Urinary bladder (tissue), 4 donors: ENCODE results near the gene KDM6A. TPM values are rescaled to one million over a fixed set of nuclear protein-coding genes. Genes with fewer than 3 reads are reported as not detected.
"Not testable (repeated sequence)": the region's sequence is repeated elsewhere in the genome, so short reads cannot be mapped to it uniquely, and the experiment has no call there.

Experiments used
- DNase-seq: peaks from one replicate; pipeline ENCODE4 v3.0.0-alpha.2; 2015; ENCODE audit errors: extremely low spot score
- H3K27ac ChIP-seq: one replicate; pipeline ENCODE4 v1.5.1; 2013; ENCODE audit warnings: low read depth, mild to moderate bottlenecking, moderate library complexity
- H3K36me3 ChIP-seq: one replicate; pipeline ENCODE4 v1.6.1; 2013; ENCODE audit warnings: mild to moderate bottlenecking, moderate library complexity; ENCODE audit not compliant: insufficient read depth
- H3K4me1 ChIP-seq: one replicate; pipeline ENCODE4 v1.6.1; 2013; ENCODE audit warnings: mild to moderate bottlenecking, moderate library complexity; ENCODE audit not compliant: insufficient read depth
- H3K4me3 ChIP-seq: one replicate; pipeline ENCODE4 v1.5.1; 2013; ENCODE audit warnings: low read depth, low read length
- whole genome bisulfite sequencing: extraction: QIAGEN DNeasy Blood & Tissue Kit; methylation state at CpG from one replicate; pipeline ENCODE4 v1.1.7; 2013; 5-methylcytosine and 5-hydroxymethylcytosine counted together
- polyA plus RNA-seq: library from polyadenylated mRNA; stranded (reverse); fragments of 200-250 nt; gene quantifications from one replicate; pipeline ENCODE4 v1.2.3, GENCODE V29; 2013
- total RNA-seq: library from RNA; depleted of rRNA; stranded (reverse); fragments of >200 nt; gene quantifications from one replicate; pipeline ENCODE4 v1.2.3, GENCODE V29; 2014
- donor health status: healthy with polysubstance abuse.
- donor health status: healthy.

The KDM6A gene
- total and polyA plus RNA-seq, 2 donors: 9.9 to 119 TPM

- no peaks in the 10 kb centered on the region for H3K36me3 ChIP-seq
- 80% methylated on average over 2 of the region's 2 CpGs for WGBS
- H3K4me1 ChIP-seq: no peaks in the 10 kb centered on the region
- H3K27ac ChIP-seq: no peak overlapping the region
- H3K4me3 ChIP-seq: no peak overlapping the region
- no peak for DNase-seq
Measured at GRCh38 chrX:44948406-44948805, 75.4 kb downstream of the KDM6A start.

- no peak overlapping the region for H3K27ac ChIP-seq
- WGBS: 55% methylated on average over 8 of the region's 8 CpGs
Measured at GRCh38 chrX:44949125-44949524, 76.1 kb downstream of the KDM6A start.

GRCh38 chrX:44950471-44951366 lies 77.7 kb downstream of the KDM6A start:
- not testable (repeated sequence) for DNase-seq, H3K4me1 ChIP-seq, H3K4me3 ChIP-seq, H3K36me3 ChIP-seq, H3K27ac ChIP-seq
- WGBS: 19% methylated on average over 9 of the region's 9 CpGs

More at GRCh38 chrX:44949125-44949524, 76.1 kb downstream of the KDM6A start:
- H3K4me3 ChIP-seq: no peak overlapping the region
- DNase-seq: no peak
- no peaks in the 10 kb centered on the region for H3K4me1 ChIP-seq
- no peaks in the 10 kb centered on the region for H3K36me3 ChIP-seq

GRCh38 chrX:44951572-44952067 lies 78.6 kb downstream of the KDM6A start:
- Histone ChIP-seq H3K27ac (no peak overlapping the region), H3K4me3 (no peak overlapping the region), H3K4me1 (peaks cover 2% of the 10 kb centered on the region), H3K36me3 (no peaks in the 10 kb centered on the region)
- no peak for DNase-seq
- 54% methylated on average over 2 of the region's 2 CpGs for WGBS

- Histone ChIP-seq H3K36me3 (no peaks in the 10 kb centered on the region), H3K4me3 (no peak overlapping the region), H3K4me1 (peaks cover 2% of the 10 kb centered on the region), H3K27ac (no peak overlapping the region)
- no peak for DNase-seq
- WGBS: 96% methylated on average over 19 of the region's 19 CpGs
Measured at GRCh38 chrX:44952329-44953027, 79.5 kb downstream of the KDM6A start.

GRCh38 chrX:44953734-44954502 lies 80.9 kb downstream of the KDM6A start:
- no peak overlapping the region for H3K27ac ChIP-seq
- DNase-seq: no peak
- 56% methylated on average over 11 of the region's 11 CpGs for WGBS
- H3K4me1 ChIP-seq: peaks cover 2% of the 10 kb centered on the region
- H3K4me3 ChIP-seq: no peak overlapping the region
- H3K36me3 ChIP-seq: no peaks in the 10 kb centered on the region

GRCh38 chrX:44954562-44954961 lies 81.6 kb downstream of the KDM6A start:
- 46% methylated on average over 3 of the region's 3 CpGs for WGBS
- no peak for DNase-seq

GRCh38 chrX:44957848-44958247 lies 84.9 kb downstream of the KDM6A start:
- peaks cover 2% of the 10 kb centered on the region for H3K4me1 ChIP-seq
- no peak for DNase-seq
- WGBS: 95% methylated on average over 2 of the region's 2 CpGs
- H3K27ac ChIP-seq: no peak overlapping the region
- no peak overlapping the region for H3K4me3 ChIP-seq
- H3K36me3 ChIP-seq: no peaks in the 10 kb centered on the region

More at GRCh38 chrX:44954562-44954961, 81.6 kb downstream of the KDM6A start:
- Histone ChIP-seq H3K4me3 (no peak overlapping the region), H3K4me1 (peaks cover 2% of the 10 kb centered on the region), H3K36me3 (no peaks in the 10 kb centered on the region), H3K27ac (no peak overlapping the region)

GRCh38 chrX:44958480-44958879 lies 85.5 kb downstream of the KDM6A start:
- H3K27ac ChIP-seq: no peak overlapping the region
- H3K4me1 ChIP-seq: peaks cover 2% of the 10 kb centered on the region
- H3K4me3 ChIP-seq: no peak overlapping the region
- no peak for DNase-seq
- no peaks in the 10 kb centered on the region for H3K36me3 ChIP-seq
- WGBS: 65% methylated on average over 1 of the region's 1 CpG

GRCh38 chrX:44961817-44962607 lies 89.0 kb downstream of the KDM6A start:
- no peak overlapping the region for H3K27ac ChIP-seq
- no peaks in the 10 kb centered on the region for H3K4me1 ChIP-seq
- no peak overlapping the region for H3K4me3 ChIP-seq
- WGBS: 84% methylated on average over 6 of the region's 6 CpGs
- no peaks in the 10 kb centered on the region for H3K36me3 ChIP-seq
- DNase-seq: no peak

GRCh38 chrX:44962944-44963343 lies 90.0 kb downstream of the KDM6A start:
- Histone ChIP-seq H3K36me3 (no peaks in the 10 kb centered on the region), H3K4me3 (no peak overlapping the region), H3K27ac (no peak overlapping the region), H3K4me1 (no peaks in the 10 kb centered on the region)
- DNase-seq: no peak
- 96% methylated on average over 5 of the region's 5 CpGs for WGBS

- 89% methylated on average over 1 of the region's 1 CpG for WGBS
- peaks cover 2% of the 10 kb centered on the region for H3K4me1 ChIP-seq
- H3K27ac ChIP-seq: no peak overlapping the region
- H3K4me3 ChIP-seq: no peak overlapping the region
- no peaks in the 10 kb centered on the region for H3K36me3 ChIP-seq
- no peak for DNase-seq
Measured at GRCh38 chrX:44967221-44967620, 94.2 kb downstream of the KDM6A start.

GRCh38 chrX:44970709-44971108 lies 97.7 kb downstream of the KDM6A start:
- no peaks in the 10 kb centered on the region for H3K36me3 ChIP-seq
- WGBS: 59% methylated on average over 3 of the region's 3 CpGs
- DNase-seq: no peak
- H3K4me1 ChIP-seq: peaks cover 2% of the 10 kb centered on the region
- no peak overlapping the region for H3K4me3 ChIP-seq
- no peak overlapping the region for H3K27ac ChIP-seq
